Limb (tissue), 2 donors: ENCODE measurements around the gene DCTN5.
A peak's percentile ranks its signal among the peaks of the same experiment; 100 is the strongest.
"Not testable (repeated sequence)": the region's sequence is repeated elsewhere in the genome, so short reads cannot be mapped to it uniquely, and the experiment has no call there.

Experiments
- DNase-seq, 2 donors: peaks; one replicate each; pipeline ENCODE4 v3.0.0-alpha.2; 2016; ENCODE audit errors: extremely low spot score in 2 of 2

The DCTN5 gene

GRCh38 chr16:23694265-23694643 lies 53.0 kb downstream of the DCTN5 start:
- no peak for DNase-seq

- DNase-seq = peak; percentile 6 to 67
Measured at GRCh38 chr16:23694644-23695373, 53.5 kb downstream of the DCTN5 start.

- DNase-seq = no peak
Measured at GRCh38 chr16:23695756-23696155, 54.5 kb downstream of the DCTN5 start.

GRCh38 chr16:23699100-23699499 lies 57.8 kb downstream of the DCTN5 start:
- DNase-seq = no peak

GRCh38 chr16:23700093-23700492 lies 58.8 kb downstream of the DCTN5 start:
- DNase-seq = no peak

GRCh38 chr16:23700509-23700908 lies 59.2 kb downstream of the DCTN5 start:
- no peak for DNase-seq

GRCh38 chr16:23701045-23701444 lies 59.8 kb downstream of the DCTN5 start:
- no peak for DNase-seq

GRCh38 chr16:23702951-23703350 lies 61.7 kb downstream of the DCTN5 start:
- no peak for DNase-seq

GRCh38 chr16:23704772-23705516 lies 63.7 kb downstream of the DCTN5 start:
- DNase-seq = no peak

- no peak for DNase-seq
Measured at GRCh38 chr16:23705517-23705902, 64.2 kb downstream of the DCTN5 start.

GRCh38 chr16:23706439-23706838 lies 65.2 kb downstream of the DCTN5 start:
- DNase-seq = no peak

GRCh38 chr16:23709536-23709935 lies 68.3 kb downstream of the DCTN5 start:
- DNase-seq = no peak

- no peak for DNase-seq
Measured at GRCh38 chr16:23710008-23710407, 68.7 kb downstream of the DCTN5 start.

- no peak for DNase-seq
Measured at GRCh38 chr16:23710504-23710903, 69.2 kb downstream of the DCTN5 start.

- DNase-seq = no peak
Measured at GRCh38 chr16:23711785-23712184, 70.5 kb downstream of the DCTN5 start.

- DNase-seq = no peak
Measured at GRCh38 chr16:23712976-23713375, 71.7 kb downstream of the DCTN5 start, which contains the start of gene ERN2. ERN2 (minus strand) TSS chr16:23713222; CDS start chr16:23713187, 35 bp downstream.

- DNase-seq = no peak
Measured at GRCh38 chr16:23716484-23716883, 75.2 kb downstream of the DCTN5 start.

- DNase-seq = not testable (repeated sequence)
Measured at GRCh38 chr16:23722613-23723240, 81.5 kb downstream of the DCTN5 start.

- DNase-seq = no peak
Measured at GRCh38 chr16:23724096-23724784, 83.0 kb downstream of the DCTN5 start.

- no peak for DNase-seq
Measured at GRCh38 chr16:23724785-23725131, 83.5 kb downstream of the DCTN5 start.

GRCh38 chr16:23726710-23727109 lies 85.4 kb downstream of the DCTN5 start:
- DNase-seq = no peak
